Measurements from ENCODE around the gene CKAP5. TPM values are rescaled to one million over a fixed set of nuclear protein-coding genes. Genes with fewer than 3 reads are reported as not detected.
"Not testable (repeated sequence)": the region's sequence is repeated elsewhere in the genome, so short reads cannot be mapped to it uniquely, and the experiment has no call there.

CKAP5 gene
- total RNA-seq, 2 donors from 2014 or later: 104 to 140 TPM

- H3K27ac Mint-ChIP-seq: no peak within 1 kb of the TSS
- no peaks in the 10 kb centered on the region for H3K27me3 Mint-ChIP-seq
- H3K9me3 Mint-ChIP-seq: no peaks in the 10 kb centered on the region
- H3K36me3 Mint-ChIP-seq (ENCODE audit: low read depth): no peaks in the 10 kb centered on the region
- H3K4me1 Mint-ChIP-seq: peaks cover 5% of the 10 kb centered on the region
- H3K4me3 Mint-ChIP-seq: no peak within 1 kb of the TSS
- no peak for ATAC-seq (replicated peaks)
These were observed 127.0 kb downstream of the CKAP5 start, which contains the start of gene F2 for GRCh38 chr11:46719048-46719542. Gene F2 (plus strand): TSS chr11:46719213. CDS start chr11:46719236, 23 bp downstream.

GRCh38 chr11:46718155-46719019, 127.7 kb downstream of the CKAP5 start:
- peak; percentile 23 for ATAC-seq (replicated peaks)
- no peak overlapping the region for H3K4me3 Mint-ChIP-seq
- no peaks in the 10 kb centered on the region for H3K36me3 Mint-ChIP-seq (ENCODE audit: low read depth)
- H3K27ac Mint-ChIP-seq: no peak overlapping the region
- no peaks in the 10 kb centered on the region for H3K9me3 Mint-ChIP-seq
- H3K4me1 Mint-ChIP-seq: peaks cover 5% of the 10 kb centered on the region
- H3K27me3 Mint-ChIP-seq: no peaks in the 10 kb centered on the region

- not testable (repeated sequence) for H3K36me3 Mint-ChIP-seq (ENCODE audit: low read depth); H3K4me1 Mint-ChIP-seq; H3K27ac Mint-ChIP-seq; H3K9me3 Mint-ChIP-seq; ATAC-seq (replicated peaks); H3K4me3 Mint-ChIP-seq; H3K27me3 Mint-ChIP-seq
These were observed 128.3 kb downstream of the CKAP5 start for GRCh38 chr11:46717825-46718154.

- no peak overlapping the region for H3K27ac Mint-ChIP-seq
- H3K9me3 Mint-ChIP-seq: no peaks in the 10 kb centered on the region
- no peaks in the 10 kb centered on the region for H3K27me3 Mint-ChIP-seq
- no peaks in the 10 kb centered on the region for H3K36me3 Mint-ChIP-seq (ENCODE audit: low read depth)
- no peak overlapping the region for H3K4me3 Mint-ChIP-seq
- no peak for ATAC-seq (replicated peaks)
- no peaks in the 10 kb centered on the region for H3K4me1 Mint-ChIP-seq
These were observed 133.1 kb downstream of the CKAP5 start for GRCh38 chr11:46712874-46713576.

GRCh38 chr11:46711303-46711702, 134.8 kb downstream of the CKAP5 start:
- H3K27ac Mint-ChIP-seq: no peak overlapping the region
- peaks cover 16% of the 10 kb centered on the region for H3K36me3 Mint-ChIP-seq (ENCODE audit: low read depth)
- no peaks in the 10 kb centered on the region for H3K4me1 Mint-ChIP-seq
- no peak overlapping the region for H3K4me3 Mint-ChIP-seq
- H3K9me3 Mint-ChIP-seq: no peaks in the 10 kb centered on the region
- ATAC-seq (replicated peaks): no peak
- no peaks in the 10 kb centered on the region for H3K27me3 Mint-ChIP-seq

- ATAC-seq (replicated peaks): no peak
- Mint-ChIP-seq H3K9me3 (no peaks in the 10 kb centered on the region), H3K4me1 (no peaks in the 10 kb centered on the region), H3K27me3 (no peaks in the 10 kb centered on the region), H3K4me3 (no peak overlapping the region), H3K27ac (no peak overlapping the region), H3K36me3 (ENCODE audit: low read depth) (peaks cover 21% of the 10 kb centered on the region)
These were observed 135.2 kb downstream of the CKAP5 start for GRCh38 chr11:46710821-46711269.

GRCh38 chr11:46709351-46709750, 136.7 kb downstream of the CKAP5 start:
- ATAC-seq (replicated peaks); H3K4me3 Mint-ChIP-seq; H3K27me3 Mint-ChIP-seq; H3K4me1 Mint-ChIP-seq; H3K9me3 Mint-ChIP-seq; H3K27ac Mint-ChIP-seq: not testable (repeated sequence)
- H3K36me3 Mint-ChIP-seq (ENCODE audit: low read depth): peaks cover 34% of the 10 kb centered on the region

- Mint-ChIP-seq H3K27me3 (no peaks in the 10 kb centered on the region), H3K36me3 (ENCODE audit: low read depth) (peaks cover 58% of the 10 kb centered on the region), H3K27ac (no peak overlapping the region)
These were observed 139.2 kb downstream of the CKAP5 start for GRCh38 chr11:46706886-46707285.

GRCh38 chr11:46705070-46705688, 140.9 kb downstream of the CKAP5 start:
- Mint-ChIP-seq H3K27ac (no peak overlapping the region), H3K9me3 (no peaks in the 10 kb centered on the region), H3K4me3 (no peak overlapping the region), H3K4me1 (peaks cover 10% of the 10 kb centered on the region), H3K36me3 (ENCODE audit: low read depth) (peaks cover 75% of the 10 kb centered on the region), H3K27me3 (no peaks in the 10 kb centered on the region)
- ATAC-seq (replicated peaks): no peak

More at GRCh38 chr11:46706886-46707285, 139.2 kb downstream of the CKAP5 start:
- Mint-ChIP-seq H3K9me3 (no peaks in the 10 kb centered on the region), H3K4me1 (peaks cover 5% of the 10 kb centered on the region), H3K4me3 (no peak overlapping the region)
- no peak for ATAC-seq (replicated peaks)

GRCh38 chr11:46701078-46701654, 144.9 kb downstream of the CKAP5 start:
- peaks cover 61% of the 10 kb centered on the region for H3K36me3 Mint-ChIP-seq (ENCODE audit: low read depth)
- H3K9me3 Mint-ChIP-seq: no peaks in the 10 kb centered on the region

GRCh38 chr11:46700241-46701077, 145.6 kb downstream of the CKAP5 start, which contains the start of the genes ARHGAP1 and ZNF408:
Gene ARHGAP1 (minus strand): TSS chr11:46700619. CDS start chr11:46696107, 4,512 bp downstream.
Gene ZNF408 (plus strand): TSS chr11:46701031. CDS start chr11:46701048, 17 bp downstream.
- Mint-ChIP-seq H3K36me3 (ENCODE audit: low read depth) (peaks cover 61% of the 10 kb centered on the region), H3K27me3 (no peaks in the 10 kb centered on the region), H3K27ac (peak within 1 kb of the TSS; percentile 98), H3K9me3 (no peaks in the 10 kb centered on the region), H3K4me1 (peaks cover 15% of the 10 kb centered on the region), H3K4me3 (peak within 1 kb of the TSS; percentile 97)
- peak; percentile 95 for ATAC-seq (replicated peaks)

More at GRCh38 chr11:46701078-46701654, 144.9 kb downstream of the CKAP5 start:
- Mint-ChIP-seq H3K4me3 (peak overlapping the region; percentile 97), H3K27me3 (no peaks in the 10 kb centered on the region), H3K27ac (peak overlapping the region; percentile 98), H3K4me1 (peaks cover 15% of the 10 kb centered on the region)
- no peak for ATAC-seq (replicated peaks)

- H3K36me3 Mint-ChIP-seq (ENCODE audit: low read depth): peaks cover 63% of the 10 kb centered on the region
- peak overlapping the region; percentile 97 for H3K4me3 Mint-ChIP-seq
- H3K9me3 Mint-ChIP-seq: no peaks in the 10 kb centered on the region
- ATAC-seq (replicated peaks): no peak
- H3K27me3 Mint-ChIP-seq: no peaks in the 10 kb centered on the region
- peak overlapping the region; percentile 64 for H3K27ac Mint-ChIP-seq
- H3K4me1 Mint-ChIP-seq: peaks cover 15% of the 10 kb centered on the region
These were observed 147.5 kb downstream of the CKAP5 start for GRCh38 chr11:46698597-46698996.

- Mint-ChIP-seq H3K9me3 (no peaks in the 10 kb centered on the region), H3K4me1 (peaks cover 14% of the 10 kb centered on the region), H3K27me3 (no peaks in the 10 kb centered on the region), H3K36me3 (ENCODE audit: low read depth) (peaks cover 63% of the 10 kb centered on the region), H3K4me3 (peak overlapping the region; percentile 9), H3K27ac (peak overlapping the region; percentile 64)
- ATAC-seq (replicated peaks): no peak
These were observed 148.4 kb downstream of the CKAP5 start for GRCh38 chr11:46697723-46698122.

Data from activated T-helper 17 cell treated with anti-CD3 and anti-CD28 coated beads, Interleukin-2, amount 50 U/mL, for 72 hours (primary cell).